ENCODE measurements around the gene UCN.
A peak's percentile ranks its signal among the peaks of the same experiment; 100 is the strongest.
"Not testable (repeated sequence)": the region's sequence is repeated elsewhere in the genome, so short reads cannot be mapped to it uniquely, and the experiment has no call there.

Gene UCN

DNA sequence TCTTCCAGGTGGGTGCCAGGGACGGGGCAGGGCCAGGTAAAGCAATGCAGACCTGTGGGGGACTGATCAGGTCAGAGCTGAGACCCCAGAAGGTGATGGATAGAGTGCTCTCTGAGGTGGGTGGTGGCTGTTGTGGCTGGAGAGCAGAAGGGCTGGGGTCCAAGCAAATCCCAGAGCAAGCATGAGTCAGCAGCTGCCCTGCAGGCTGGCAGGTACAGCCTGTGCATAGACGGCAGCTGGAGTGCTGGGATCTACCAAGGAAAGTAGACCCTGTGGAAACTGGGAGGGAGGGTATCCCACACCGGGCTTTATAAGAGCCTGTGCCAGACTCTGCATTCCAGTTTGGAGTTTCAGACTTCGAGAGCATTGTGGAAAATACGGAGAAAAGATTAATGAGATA is 25.4 kb downstream of the UCN start:
- no peak for DNase-seq (ENCODE audit: low spot score)

DNA sequence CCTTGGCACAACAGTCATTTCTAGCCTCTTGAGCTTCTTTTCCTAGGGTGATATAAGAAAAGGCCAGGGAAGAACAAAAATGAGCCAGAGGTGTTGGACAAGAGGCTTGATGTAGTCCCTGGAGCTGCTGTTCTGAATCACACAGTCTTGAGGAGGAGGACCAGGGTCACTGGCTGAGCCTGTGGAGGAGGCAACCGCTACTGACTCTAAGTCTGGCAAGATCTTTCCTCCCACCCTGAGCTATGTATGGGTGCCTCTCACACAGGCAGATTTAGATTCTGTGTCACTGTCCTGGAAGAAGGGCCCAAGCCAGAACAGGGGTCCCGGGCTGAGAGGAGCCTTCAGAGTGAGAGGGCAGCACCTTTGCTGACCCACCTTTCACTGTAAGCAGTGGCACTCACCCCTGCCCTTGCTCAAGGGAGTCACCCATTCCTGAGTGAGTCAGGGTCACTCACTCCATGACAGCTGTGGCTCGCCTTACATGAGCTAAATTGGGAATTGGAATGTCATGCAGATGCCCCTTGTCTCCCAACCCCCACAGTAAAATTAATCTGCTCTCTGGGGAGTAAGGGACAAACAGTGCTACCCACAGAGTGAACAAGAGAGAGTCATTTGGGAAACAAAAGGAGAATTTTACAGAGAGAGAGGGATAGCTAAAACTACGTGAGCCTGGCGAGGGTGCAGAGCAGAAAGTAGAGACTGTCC is 26.2 kb downstream of the UCN start, which contains the start of gene TRIM54:
Gene TRIM54, plus strand, starts transcription at position 575 of the 705 bp plus-strand sequence. CDS start 303 bp downstream, outside the sequence.
- no peak for DNase-seq (ENCODE audit: low spot score)

DNA sequence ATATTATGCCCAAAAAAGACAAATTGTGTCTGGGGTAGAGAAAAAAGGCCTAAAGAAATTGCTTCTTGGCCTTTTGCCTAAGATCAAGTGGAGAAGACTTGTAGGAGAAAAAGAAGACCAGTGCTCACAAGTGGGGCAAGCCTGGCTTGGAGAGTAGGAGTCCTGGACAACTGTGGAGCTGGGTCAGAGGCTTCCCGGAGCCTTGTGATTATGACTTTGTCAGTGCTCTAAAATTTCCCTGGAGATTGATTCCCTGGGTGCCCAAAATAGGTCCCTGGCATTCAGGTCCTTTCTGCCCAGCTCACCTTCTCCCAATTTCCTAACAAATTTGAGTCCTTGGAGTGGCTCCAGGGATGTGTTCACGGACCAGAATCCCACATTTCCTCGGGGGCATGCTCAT is 26.8 kb downstream of the UCN start:
- no peak for DNase-seq (ENCODE audit: low spot score)

DNA sequence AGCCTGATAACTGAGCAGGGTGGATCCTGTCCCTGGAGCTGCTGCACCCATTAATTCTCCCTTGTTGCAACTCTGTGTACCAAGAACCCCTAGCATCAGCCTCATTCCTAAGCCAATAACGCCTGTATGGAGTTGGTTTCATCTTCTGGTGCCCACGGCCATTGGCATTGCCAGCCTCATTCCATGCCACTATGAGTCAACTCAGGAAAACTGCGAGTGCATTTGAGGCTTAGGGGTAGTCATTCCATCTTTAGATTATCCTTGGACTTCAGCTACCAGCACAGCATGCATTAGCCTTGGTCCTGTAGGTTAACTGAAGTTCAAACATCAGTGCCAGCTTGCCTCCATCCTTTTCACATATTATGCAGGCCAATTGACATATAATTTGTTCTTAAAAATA is 27.4 kb downstream of the UCN start:
- no peak for DNase-seq (ENCODE audit: low spot score)

DNA sequence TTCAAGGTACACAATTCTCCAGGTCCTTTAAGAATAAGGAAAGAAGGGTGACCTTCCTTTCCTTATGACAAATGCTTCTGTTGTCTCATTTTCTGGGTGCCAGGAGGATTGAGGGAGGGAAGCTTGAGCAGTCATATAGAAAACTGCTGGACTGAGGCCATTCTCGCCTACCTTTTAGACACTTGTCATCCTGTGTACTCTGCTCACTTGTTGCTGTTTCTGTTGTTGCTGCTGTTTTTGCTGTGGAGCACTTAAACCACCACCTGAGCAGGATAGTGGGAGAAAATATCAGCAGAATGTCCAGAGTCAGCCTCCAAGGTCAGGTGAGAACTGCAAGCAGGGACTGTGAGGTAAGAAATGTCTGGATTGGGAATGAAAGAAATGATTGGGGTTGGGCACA is 30.2 kb downstream of the UCN start:
- no peak for DNase-seq (ENCODE audit: low spot score)

DNA sequence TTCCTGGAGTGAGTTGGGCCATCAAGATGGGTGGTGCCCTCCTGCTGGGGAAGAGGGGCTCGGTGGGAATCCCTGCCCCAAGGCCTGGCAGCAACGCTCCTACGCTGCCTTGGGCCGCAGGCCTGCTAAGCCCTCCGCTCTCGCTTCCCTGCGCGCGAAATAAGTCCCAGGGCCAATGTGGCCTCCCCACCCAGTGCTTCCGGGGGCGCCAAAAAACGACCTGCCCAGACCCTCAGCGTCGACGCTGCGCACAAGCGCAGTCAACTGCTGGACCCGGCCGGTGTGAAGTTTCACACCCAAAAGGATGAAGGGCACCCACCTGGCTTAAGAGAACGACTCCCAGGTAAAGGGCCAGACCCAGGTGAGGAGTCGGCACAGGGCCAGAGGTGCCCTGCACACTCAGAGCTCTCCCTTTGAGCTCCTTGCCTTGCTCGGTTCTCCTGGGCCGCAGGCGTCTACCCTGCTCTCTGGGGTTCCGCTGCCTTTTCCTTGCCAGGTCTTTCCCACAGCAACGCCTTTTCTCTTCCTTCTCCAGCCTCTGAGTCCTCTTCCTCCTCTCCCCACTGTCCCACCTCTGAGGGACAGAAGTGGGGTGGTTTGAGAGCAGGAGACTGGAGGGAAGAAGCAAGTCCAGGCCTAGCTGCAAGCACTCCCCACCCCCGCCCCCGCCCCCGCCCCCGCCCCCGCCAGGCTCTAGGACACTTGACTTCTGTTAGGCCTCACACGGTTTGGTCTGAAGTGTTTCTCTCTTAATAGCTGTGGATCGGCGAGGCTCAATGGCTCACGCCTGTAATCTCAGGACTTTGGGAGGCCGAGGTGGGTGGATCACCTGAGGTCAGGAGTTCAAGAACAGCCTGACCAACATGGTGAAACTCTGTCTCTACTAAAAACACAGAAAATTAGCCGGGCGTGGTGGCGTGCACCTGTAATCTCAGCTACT is 32.8 kb downstream of the UCN start, which contains the start of gene DNAJC5G:
Gene DNAJC5G, plus strand, starts transcription at position 223 of the 940 bp plus-strand sequence. CDS start 1,296 bp downstream, outside the sequence.
- no peak for DNase-seq (ENCODE audit: low spot score)

DNA sequence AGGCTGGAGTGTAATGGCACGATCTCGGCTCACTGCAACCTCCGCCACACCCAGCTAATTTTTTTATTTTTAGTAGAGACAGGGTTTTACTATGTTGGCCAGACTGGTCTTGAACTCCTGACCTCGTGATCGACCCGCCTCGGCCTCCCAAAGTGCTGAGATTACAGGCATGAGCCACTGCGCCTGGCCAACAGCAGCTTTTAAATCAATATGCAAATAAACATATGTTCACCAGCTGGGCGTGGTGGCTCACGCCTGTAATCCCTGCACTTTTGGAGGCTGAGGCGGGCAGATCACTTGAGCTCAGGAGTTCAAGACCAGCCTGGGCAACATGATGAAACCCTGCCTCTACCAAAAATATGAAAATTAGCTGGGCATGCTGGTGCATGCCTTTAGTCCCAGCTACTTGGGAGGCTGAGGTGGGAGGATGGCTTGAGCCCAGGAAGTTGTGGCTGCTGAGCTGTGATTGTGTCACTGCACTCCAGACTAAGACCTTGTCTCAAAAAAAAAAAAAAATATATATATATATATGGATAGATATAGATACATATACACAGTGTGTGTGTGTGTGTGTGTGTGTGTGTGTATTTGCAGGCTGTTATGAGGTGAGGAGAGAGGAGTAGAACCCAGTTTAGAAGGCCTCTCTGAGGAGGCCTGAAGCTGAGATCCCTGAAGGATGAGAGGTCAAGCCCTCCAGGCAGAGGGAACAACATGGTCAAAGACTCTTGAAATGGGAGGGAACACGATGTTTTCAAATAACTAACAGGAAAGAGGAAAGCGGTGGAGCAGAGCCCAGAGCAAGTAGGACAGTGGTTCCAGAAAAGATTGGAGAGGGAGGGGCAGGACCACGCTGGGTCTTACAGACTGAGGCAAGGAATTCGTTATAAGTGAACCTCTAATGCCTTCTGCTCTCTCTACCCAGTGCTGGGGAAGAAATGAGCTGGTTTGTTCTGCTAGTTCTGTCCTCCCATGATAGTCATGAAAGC is 35.4 kb downstream of the UCN start:
- DNase-seq (ENCODE audit: low spot score), result not testable (repeated sequence)

DNA sequence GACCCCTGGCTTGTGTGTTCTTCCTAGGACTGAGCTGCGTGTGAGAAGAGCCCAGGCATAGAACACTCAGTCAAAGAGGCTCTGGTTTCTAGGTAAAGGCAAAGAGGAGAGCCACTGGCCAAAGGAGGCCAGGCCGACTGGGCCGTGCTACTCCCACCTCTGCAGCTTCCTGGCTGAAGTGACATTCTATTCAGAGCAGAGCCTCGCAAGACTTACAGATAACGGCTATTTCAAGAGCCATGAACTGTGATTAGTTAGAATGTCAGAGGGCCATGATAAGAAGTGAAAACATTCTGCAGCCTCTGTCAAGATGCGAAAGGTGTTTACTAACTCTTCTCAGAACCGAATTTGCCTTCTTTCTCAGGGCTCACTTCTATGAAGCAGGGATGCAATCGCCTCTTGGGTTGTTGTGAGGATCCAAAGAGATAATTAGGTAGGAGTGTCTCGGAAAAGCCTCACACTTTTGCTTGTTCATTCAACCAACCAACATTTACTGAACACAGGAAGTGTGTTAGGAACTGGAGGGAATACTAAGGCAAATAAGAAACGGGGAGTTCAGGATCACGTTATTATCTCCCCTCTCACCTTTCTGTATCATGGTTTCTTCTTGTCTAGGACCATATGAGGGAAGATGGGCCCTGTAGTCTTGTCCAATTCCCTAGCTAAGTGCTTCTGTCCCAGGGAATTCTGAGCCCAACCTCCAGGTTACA is 36.5 kb downstream of the UCN start:
- no peak for DNase-seq (ENCODE audit: low spot score)

DNA sequence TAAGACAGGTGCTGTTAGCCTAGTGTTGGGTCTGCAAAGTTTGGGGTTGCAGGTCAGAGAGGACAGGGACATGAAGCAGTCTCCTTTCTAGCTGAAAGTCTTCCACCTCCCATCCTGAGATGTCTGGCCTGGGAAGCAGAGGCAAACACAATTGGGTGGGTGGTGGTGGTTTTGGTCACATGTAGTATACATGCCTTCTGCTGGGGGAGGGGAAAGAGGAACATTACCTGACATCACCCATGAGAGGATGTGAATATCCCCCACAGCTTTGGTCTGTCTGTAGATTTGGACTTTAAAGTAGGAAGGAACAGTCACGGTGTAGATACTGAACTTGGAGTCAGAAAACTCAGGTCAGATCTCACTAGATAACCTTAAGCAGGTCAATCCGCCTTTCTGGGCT is 37.6 kb downstream of the UCN start:
- no peak for DNase-seq (ENCODE audit: low spot score)

DNA sequence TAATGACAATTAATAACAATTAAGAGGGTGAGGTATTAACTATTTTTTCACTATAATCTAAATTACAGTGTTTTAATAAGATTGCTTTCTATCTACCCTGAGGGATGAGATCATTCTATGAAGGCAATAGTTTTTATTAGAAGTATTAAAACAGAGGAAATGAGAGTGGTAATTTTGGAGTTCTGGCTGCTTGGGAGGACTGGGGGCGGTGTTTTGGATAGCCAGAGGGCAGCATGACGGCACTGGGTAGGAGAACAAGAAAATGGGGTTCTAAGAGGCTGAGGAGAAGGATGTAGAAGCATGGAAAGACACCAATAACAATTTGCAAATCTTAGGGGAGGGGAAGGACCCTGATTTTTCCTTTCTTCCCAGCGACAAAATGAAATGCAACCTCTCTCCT is 38.1 kb downstream of the UCN start:
- no peak for DNase-seq (ENCODE audit: low spot score)

DNA sequence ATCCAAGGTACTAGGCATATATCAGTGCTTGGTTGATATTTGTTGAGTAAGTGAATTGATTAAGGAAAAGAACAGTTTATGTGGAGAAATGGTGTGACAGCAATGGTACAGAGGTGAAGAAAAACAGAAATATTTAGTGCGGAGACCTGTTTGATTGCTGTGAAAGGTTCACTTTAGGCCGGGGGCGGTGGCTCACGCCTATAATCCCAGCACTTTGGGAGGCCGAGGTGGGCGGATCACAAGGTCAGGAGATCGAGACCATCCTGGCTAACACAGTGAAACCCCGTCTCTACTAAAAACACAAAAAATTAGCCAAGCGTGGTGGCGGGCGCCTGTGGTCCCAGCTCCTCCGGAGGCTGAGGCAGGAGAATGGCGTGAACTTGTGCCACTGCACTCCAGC is 39.9 kb downstream of the UCN start:
- DNase-seq (ENCODE audit: low spot score), result not testable (repeated sequence)

DNA sequence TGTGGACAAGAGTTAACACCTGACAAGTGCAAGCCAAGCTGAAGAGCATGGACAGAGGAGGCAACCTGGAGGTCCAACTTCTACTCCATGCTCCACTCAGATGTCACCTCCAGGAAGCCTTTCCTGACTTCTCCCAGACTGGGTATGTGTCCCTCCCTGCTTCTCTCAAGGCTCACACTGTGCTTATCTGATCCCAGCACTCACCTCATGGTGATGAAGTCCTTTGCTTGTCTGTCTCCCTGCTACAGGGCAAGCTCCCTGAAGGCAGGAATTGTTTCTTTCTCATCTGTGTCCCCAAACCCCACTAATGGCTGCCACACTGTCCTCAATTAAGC is 42.7 kb downstream of the UCN start:
- DNase-seq (ENCODE audit: low spot score), result no peak

DNA sequence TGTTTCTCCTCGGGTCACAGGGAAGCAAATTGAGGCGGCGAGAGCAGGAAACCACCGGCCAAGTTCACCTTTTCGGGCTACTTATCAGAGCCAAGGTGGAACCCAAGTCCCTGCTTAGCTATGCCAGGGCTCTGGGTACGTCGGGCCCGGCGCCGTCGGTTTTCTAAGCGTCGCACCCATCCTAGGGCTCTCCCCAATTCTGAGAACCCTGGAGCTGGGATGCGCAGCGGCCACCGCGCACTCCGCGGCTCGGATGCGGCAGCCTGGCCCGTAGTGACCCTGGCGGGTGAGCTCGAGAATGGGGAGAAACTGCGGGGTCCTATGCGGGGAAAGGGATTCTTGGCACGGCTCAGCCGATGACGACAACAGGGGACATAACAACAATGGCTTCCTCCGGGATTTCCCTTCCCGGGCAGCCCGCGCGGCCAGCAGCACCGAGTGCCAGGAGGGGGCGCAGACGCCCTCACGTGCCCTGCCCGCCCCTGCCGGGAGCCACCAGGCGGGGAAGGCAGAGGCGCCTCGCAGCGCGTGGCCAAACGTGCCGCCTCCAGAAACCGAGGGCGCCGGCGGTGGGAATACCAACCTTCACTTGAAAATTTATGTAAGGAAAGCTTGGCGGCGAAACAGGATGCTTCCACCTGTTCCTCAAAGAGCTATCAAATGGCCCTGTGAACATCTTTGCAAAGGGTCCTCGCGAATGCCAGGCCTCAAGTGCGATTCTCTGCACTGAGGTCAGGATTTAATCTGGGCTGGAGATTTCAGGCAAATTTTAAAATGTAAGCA is 43.3 kb downstream of the UCN start:
- no peak for DNase-seq (ENCODE audit: low spot score)

DNA sequence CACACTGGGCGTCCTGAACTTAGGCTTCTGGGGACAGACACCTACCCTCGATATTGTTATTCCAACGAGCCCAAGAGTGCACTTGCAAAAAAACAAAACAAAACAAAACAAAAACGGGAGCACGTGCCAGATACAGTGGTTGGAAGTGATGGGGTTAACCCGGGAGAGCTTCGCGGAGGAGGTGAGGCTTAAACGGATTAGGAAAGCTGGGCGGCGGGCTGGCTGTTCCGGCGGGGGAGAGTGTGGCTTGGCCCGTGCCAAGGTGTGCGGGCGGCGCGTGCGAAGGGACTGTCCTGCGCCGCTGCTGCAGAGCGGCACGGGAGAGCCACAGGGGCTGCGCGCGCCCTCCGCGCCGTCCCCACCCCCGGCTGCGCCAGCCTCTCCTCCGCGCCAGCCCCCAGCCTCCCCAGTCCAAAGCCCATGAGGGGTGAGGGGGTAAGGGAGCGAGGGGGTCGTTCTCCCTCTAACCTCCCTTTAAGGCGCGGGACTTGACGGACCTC is 43.9 kb downstream of the UCN start:
- DNase-seq (ENCODE audit: low spot score), result no peak

DNA sequence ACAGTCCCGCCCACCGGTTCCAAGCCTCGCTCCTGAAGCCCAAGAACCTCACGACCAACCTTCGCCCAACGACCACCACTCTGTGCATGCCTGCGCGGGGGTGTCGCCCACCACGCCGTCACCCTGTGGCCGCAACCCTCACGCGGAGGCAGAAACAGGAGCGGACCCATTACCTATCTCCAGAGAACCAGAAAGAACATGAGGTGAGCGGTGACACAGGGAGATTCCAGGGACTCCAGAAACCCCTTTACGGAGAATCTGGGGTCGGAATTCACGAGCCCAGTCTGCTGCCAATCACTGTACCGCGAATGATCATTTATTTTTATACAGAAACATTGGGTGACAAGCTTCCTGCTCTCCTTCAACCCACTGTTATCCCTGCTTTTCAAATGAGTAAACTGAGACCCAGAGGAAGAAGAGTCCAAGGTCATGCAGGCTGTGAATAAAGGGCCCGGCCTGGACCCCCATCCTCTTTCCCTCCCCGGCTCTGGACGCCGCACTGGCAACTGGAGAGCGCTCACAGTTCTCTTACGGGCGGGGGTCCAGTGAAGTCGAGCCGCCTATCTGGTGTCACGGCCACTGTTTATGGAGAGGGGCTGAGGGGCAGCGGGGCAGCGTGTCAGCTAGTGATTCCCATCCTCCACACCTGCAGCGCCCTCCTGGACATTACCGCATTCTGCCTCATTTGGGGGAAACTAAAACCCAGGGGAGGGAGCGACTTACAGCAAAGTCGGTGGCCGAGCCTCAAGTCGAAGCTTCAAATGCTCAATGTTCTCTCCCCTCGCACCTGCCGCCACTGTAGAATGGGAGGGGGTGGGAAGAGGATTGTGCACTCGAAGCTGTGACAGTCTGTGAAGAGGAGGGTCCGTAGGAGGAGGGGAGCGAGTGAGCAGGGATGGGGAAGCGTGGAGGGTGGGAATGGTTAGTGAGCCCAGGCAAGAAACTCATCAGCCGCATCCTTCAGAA is 44.7 kb downstream of the UCN start:
- no peak for DNase-seq (ENCODE audit: low spot score)

DNA sequence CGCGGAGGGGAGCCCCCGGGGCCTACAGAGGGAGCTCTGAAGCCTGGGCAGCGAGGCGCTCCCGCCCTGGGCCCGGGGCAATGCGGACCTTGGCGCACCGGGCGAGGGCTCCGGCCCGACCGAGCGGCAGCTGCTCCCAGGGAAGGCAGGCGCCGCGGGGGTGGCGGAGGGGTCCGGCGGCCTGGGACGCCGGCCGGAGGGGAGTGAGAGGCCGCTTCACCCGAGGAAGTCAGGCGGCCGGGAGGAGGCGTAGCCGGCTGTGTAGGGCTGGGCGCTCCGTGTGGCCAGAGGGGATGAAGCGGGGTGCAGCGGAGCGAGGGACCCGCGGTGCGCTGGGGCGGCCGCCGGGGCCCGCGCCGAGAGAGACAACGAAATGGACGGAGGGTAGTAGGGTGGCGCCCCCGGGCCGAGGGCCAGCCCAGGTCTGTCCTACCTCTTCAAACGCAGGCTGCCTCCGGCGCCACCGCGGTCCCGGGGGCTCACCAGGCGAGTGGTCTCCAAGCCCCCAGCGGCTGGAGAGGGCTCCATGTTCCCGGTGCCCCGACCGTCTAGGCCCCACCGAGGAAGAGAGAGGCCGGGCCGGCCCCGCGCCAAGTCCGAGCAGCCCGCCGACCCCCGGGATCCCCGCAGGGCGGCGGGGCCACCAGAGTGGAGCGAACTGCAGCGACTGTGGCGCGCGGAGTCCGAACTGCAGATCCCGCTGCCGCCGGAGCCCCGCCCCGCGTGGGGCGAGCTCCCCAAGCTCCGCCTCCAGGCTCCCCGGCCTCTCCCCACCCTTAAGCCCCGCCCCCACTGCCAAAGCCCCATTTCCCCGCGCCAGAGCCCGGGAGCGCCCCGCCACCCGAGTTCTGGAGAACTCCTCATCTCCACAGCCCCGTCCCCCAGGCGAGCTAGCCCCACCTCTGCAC is 45.6 kb downstream of the UCN start, which contains the start of gene SLC30A3:
Gene SLC30A3, minus strand, starts transcription at position 669 of the 908 bp plus-strand sequence. Its CDS starts 141 bp downstream, at position 528.
- DNase-seq (ENCODE audit: low spot score), result peak; percentile 44

DNA sequence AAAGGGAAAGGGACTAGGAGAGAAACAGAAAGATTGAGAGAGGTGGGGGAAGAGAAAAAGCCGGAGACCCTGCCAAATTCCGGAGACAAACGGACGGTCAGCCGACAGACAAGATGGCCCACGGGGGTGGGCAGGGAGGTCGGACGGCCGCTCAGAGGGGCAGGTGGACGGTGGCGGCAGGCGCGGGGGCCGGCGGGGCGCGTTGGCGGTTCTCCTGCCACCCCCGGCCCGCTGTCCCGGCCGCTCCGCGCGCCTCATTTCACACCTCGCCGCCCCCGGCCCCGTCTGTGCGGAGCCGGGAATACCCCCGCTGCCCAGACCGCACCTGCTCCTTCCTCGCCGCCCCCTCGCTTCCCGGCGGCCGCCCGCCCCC is 46.3 kb downstream of the UCN start:
- DNase-seq (ENCODE audit: low spot score), result no peak

Measured in hematopoietic multipotent progenitor cell treated with erythropoietin and hydrocortisone succinate and interleukin-3 and kit ligand, for 15 days (in vitro differentiated cells).